Measurements from ENCODE around the gene CDC37.

- no peak for TF ChIP-seq POLR2A (IDR thresholded peaks at IDR 0.05)
- TF ChIP-seq CTCF (IDR thresholded peaks at IDR 0.05): no peak
Measured at GRCh38 chr19:10439588-10439987, 36.2 kb upstream of the CDC37 start.

All from esophagus squamous epithelium (tissue), 4 donors.